Measurements from ENCODE around the gene LRCH1.

Gene LRCH1

DNA sequence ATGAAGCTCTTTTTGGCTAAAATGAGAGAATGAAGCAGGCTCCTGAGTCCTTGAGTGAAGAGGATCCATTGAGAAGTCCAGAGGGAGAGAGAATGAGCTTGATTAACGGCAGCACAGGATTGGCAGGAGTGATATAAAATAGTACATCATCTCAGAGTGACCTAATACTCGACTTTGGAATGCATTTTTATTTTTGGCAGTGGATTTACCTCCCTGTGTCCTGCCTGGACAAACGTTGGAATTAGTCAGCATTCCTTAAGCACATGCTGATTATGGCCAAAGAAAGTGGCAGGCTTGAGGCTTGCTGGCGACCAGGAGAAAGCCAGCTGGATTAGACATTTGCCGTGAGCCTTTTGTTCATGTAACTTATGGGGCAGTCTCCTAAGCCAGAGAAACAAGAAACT, 22.9 kb downstream of the LRCH1 start:
- Histone ChIP-seq H3K9me3 (ENCODE audit: control extremely low read depth in 1 of 5, control insufficient read depth in 4 of 5, insufficient read depth in 2 of 5, low read depth in 1 of 5, low read length in 4 of 5) (no peaks in the 10 kb centered on the region), H3K36me3 (ENCODE audit: control insufficient read depth in 4 of 4, insufficient read depth in 4 of 4, low read length in 3 of 4) (peaks cover 0 to 2% (median 0%) of the 10 kb centered on the region in 4 experiments), H3K4me1 (ENCODE audit: control extremely low read depth in 1 of 4, control insufficient read depth in 4 of 4, insufficient read depth in 4 of 4, low read length in 3 of 4) (peaks cover 0 to 36% (median 13%) of the 10 kb centered on the region in 4 experiments), H3K27ac (ENCODE audit: insufficient read depth in 1 of 2, low read depth in 1 of 2, low read length in 2 of 2, poor library complexity in 1 of 2, severe bottlenecking in 2 of 2) (no peak overlapping the region), H3K27me3 (replicated peaks in 2 of 5; ENCODE audit: control insufficient read depth in 4 of 5, insufficient read depth in 5 of 5, low read length in 4 of 5) (no peaks in the 10 kb centered on the region), H3K4me3 (ENCODE audit: control insufficient read depth in 1 of 7, extremely low read depth in 1 of 7, insufficient read depth in 4 of 7, low read depth in 2 of 7, low read length in 6 of 7) (no peak overlapping the region)
- WGBS (ENCODE audit: insufficient coverage): 100% methylated on average over 4 of the region's 5 CpGs
- DNase-seq: no peak
- ChIA-PET POLR2A (no interaction called here), CTCF (interaction anchor here (0.6 to 1.3 kb wide), 6 partner anchors 9 to 141 kb away, joined by 3 to 6 read pairs (median 3); no protein-coding TSS in a partner anchor)

DNA sequence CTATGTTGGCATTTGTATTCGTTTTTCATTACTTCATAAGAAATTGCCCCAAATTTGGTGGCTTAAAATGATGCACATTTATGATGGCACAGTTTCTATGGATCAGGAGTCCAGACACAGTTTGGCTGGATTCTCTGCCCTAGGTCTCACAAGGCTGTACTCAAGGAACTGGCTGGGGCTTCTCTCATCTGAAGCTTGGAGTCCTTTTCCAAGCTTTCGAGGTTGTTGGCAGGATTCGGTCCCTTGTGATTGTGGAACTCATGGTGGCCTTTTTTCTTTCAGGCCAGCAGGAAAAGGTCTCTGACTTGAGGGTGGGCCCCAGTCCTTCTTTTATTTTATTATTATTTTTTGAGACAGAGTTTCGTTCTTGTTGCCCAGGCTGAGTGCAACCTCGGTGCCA, 23.8 kb downstream of the LRCH1 start:
- WGBS (ENCODE audit: insufficient coverage): 100% methylated on average over 2 of the region's 5 CpGs
- Histone ChIP-seq H3K9me3 (ENCODE audit: control extremely low read depth in 1 of 5, control insufficient read depth in 4 of 5, insufficient read depth in 2 of 5, low read depth in 1 of 5, low read length in 4 of 5) (no peaks in the 10 kb centered on the region), H3K27ac (ENCODE audit: insufficient read depth in 1 of 2, low read depth in 1 of 2, low read length in 2 of 2, poor library complexity in 1 of 2, severe bottlenecking in 2 of 2) (no peak overlapping the region), H3K4me1 (ENCODE audit: control extremely low read depth in 1 of 4, control insufficient read depth in 4 of 4, insufficient read depth in 4 of 4, low read length in 3 of 4) (peaks cover 0 to 31% (median 12%) of the 10 kb centered on the region in 4 experiments), H3K27me3 (replicated peaks in 2 of 5; ENCODE audit: control insufficient read depth in 4 of 5, insufficient read depth in 5 of 5, low read length in 4 of 5) (no peaks in the 10 kb centered on the region), H3K4me3 (ENCODE audit: control insufficient read depth in 1 of 7, extremely low read depth in 1 of 7, insufficient read depth in 4 of 7, low read depth in 2 of 7, low read length in 6 of 7) (no peak overlapping the region), H3K36me3 (ENCODE audit: control insufficient read depth in 4 of 4, insufficient read depth in 4 of 4, low read length in 3 of 4) (peaks cover 0 to 4% (median 0%) of the 10 kb centered on the region in 4 experiments)
- ChIA-PET POLR2A (interaction anchor here (1.0 kb wide), 1 partner anchor 9 kb away, joined by 4 read pairs; no protein-coding TSS in a partner anchor), CTCF (interaction anchor here (1.1 to 1.8 kb wide), 2 partner anchors 14 kb away, joined by 4 to 6 read pairs; no protein-coding TSS in a partner anchor)
- no peak for DNase-seq

DNA sequence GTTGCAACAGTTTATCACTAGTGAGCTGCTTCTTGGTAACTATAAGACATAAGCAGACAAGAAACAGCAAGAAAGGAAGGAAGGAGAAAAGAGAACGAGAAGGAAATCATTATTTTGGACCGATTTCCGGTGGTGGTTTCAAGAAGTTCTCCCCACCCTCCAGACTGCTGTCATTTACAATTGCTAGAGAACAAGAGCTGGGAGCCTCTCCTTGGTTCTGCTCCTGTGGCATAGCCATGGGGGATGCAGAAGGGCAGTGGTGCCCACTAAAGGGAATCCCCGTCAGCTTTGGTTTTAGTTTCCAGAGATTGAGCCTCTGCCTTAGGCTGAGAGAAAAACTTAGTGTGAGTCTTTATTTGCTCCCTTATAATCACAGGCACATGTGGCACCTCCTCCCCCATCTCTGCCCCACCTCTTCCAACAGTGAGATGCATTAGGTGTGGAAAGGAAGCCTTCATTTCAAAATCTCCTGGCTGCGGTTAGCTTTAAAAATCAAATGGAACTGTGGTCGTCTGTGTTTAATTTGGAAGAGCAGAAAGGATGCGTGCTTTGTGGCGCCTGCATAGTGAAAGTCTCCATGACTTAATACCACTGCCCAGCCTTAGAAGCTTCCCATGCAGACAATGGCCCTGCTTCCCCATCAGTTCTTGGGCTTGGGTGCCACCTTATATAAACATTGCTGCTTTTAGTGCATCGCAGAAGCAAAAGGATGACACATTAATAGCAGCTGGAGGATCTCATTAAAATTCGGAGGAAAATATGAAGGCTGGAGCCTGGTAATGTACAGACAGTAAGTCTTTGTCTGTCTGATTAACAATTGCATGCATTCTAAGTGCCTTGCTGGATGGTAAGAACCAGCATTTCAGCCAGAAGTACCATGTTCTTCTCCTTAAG, 25.0 kb downstream of the LRCH1 start:
- Histone ChIP-seq H3K4me1 (ENCODE audit: control extremely low read depth in 1 of 4, control insufficient read depth in 4 of 4, insufficient read depth in 4 of 4, low read length in 3 of 4) (peaks cover 0 to 31% (median 12%) of the 10 kb centered on the region in 4 experiments), H3K27me3 (replicated peaks in 2 of 5; ENCODE audit: control insufficient read depth in 4 of 5, insufficient read depth in 5 of 5, low read length in 4 of 5) (no peaks in the 10 kb centered on the region), H3K27ac (ENCODE audit: insufficient read depth in 1 of 2, low read depth in 1 of 2, low read length in 2 of 2, poor library complexity in 1 of 2, severe bottlenecking in 2 of 2) (no peak overlapping the region), H3K36me3 (ENCODE audit: control insufficient read depth in 4 of 4, insufficient read depth in 4 of 4, low read length in 3 of 4) (peaks cover 0 to 4% (median 0%) of the 10 kb centered on the region in 4 experiments), H3K9me3 (ENCODE audit: control extremely low read depth in 1 of 5, control insufficient read depth in 4 of 5, insufficient read depth in 2 of 5, low read depth in 1 of 5, low read length in 4 of 5) (no peaks in the 10 kb centered on the region), H3K4me3 (ENCODE audit: control insufficient read depth in 1 of 7, extremely low read depth in 1 of 7, insufficient read depth in 4 of 7, low read depth in 2 of 7, low read length in 6 of 7) (peak overlapping the region in 1 of 7 experiments; percentile 1)
- DNase-seq: peak in 1 of 3 donors; percentile 19
- 67% methylated on average over 8 of the region's 10 CpGs for WGBS (ENCODE audit: insufficient coverage)
- CTCF ChIA-PET: interaction anchor here (0.9 to 1.8 kb wide), 6 partner anchors 9 to 107 kb away, joined by 3 to 6 read pairs (median 4); no protein-coding TSS in a partner anchor
- POLR2A ChIA-PET: interaction anchor here (0.7 to 1.3 kb wide), 3 partner anchors 8 to 16 kb away, joined by 3 to 4 read pairs (median 4); no protein-coding TSS in a partner anchor

DNA sequence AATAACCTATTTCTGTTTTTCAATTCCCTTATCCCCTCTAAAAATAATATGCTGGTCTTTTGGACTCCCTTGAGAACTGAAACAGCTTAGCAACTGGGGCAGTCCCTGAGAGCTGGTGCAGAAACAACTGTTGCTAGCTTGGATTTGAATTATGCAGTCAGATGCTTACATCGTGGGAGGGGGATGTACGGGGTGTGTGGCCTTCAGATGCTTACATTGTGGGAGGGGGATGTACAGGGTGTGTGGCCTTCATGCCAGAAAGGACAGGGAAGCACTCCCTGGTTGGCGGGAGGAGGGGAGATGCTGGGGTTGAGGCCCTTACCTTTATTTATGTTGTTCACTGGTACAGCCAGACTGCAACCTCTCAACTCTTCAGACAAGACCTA, 25.6 kb downstream of the LRCH1 start:
- Histone ChIP-seq H3K4me1 (ENCODE audit: control extremely low read depth in 1 of 4, control insufficient read depth in 4 of 4, insufficient read depth in 4 of 4, low read length in 3 of 4) (peaks cover 0 to 31% (median 12%) of the 10 kb centered on the region in 4 experiments), H3K27ac (ENCODE audit: insufficient read depth in 1 of 2, low read depth in 1 of 2, low read length in 2 of 2, poor library complexity in 1 of 2, severe bottlenecking in 2 of 2) (no peak overlapping the region), H3K27me3 (replicated peaks in 2 of 5; ENCODE audit: control insufficient read depth in 4 of 5, insufficient read depth in 5 of 5, low read length in 4 of 5) (no peaks in the 10 kb centered on the region), H3K4me3 (ENCODE audit: control insufficient read depth in 1 of 7, extremely low read depth in 1 of 7, insufficient read depth in 4 of 7, low read depth in 2 of 7, low read length in 6 of 7) (no peak overlapping the region), H3K36me3 (ENCODE audit: control insufficient read depth in 4 of 4, insufficient read depth in 4 of 4, low read length in 3 of 4) (peaks cover 0 to 4% (median 0%) of the 10 kb centered on the region in 4 experiments), H3K9me3 (ENCODE audit: control extremely low read depth in 1 of 5, control insufficient read depth in 4 of 5, insufficient read depth in 2 of 5, low read depth in 1 of 5, low read length in 4 of 5) (no peaks in the 10 kb centered on the region)
- CTCF ChIA-PET: interaction anchor here (0.9 to 1.8 kb wide), 5 partner anchors 8 to 106 kb away, joined by 3 to 6 read pairs (median 3); no protein-coding TSS in a partner anchor
- WGBS (ENCODE audit: insufficient coverage): 95% methylated on average over 3 of the region's 3 CpGs
- no peak for DNase-seq
- POLR2A ChIA-PET: interaction anchor here (1.3 kb wide), 1 partner anchor 13 kb away, joined by 4 read pairs; no protein-coding TSS in a partner anchor

DNA sequence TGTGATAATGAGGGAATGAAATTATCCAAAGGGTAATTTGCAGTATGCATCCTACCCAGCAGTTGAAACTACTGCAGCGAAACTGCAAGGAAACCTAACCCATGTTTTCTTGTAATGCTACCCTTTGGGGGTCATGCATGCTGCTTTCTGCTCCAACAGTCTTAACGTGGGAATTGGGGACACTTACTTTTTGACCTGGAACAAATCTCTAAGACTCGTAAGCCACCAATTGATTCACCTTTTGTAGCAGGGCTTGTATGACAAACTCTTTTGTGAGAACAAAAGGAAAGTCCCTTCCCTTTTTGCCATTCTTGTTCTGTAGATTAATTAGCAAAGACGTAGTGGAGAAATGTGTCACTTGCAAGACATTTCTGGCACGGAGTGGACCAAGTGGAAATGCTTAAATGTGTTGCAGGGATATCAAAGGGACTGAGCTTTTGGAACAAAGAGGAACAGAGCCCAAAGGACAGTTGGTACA, 27.4 kb downstream of the LRCH1 start:
- ChIA-PET CTCF (interaction anchor here (0.6 to 2.5 kb wide), 5 partner anchors 10 to 28 kb away, joined by 3 to 10 read pairs (median 3); partner anchors contain the start of gene LRCH1), POLR2A (no interaction called here)
- Histone ChIP-seq H3K4me1 (ENCODE audit: control extremely low read depth in 1 of 4, control insufficient read depth in 4 of 4, insufficient read depth in 4 of 4, low read length in 3 of 4) (peaks cover 0 to 24% (median 11%) of the 10 kb centered on the region in 4 experiments), H3K36me3 (ENCODE audit: control insufficient read depth in 4 of 4, insufficient read depth in 4 of 4, low read length in 3 of 4) (peaks cover 0 to 4% (median 0%) of the 10 kb centered on the region in 4 experiments), H3K27ac (ENCODE audit: insufficient read depth in 1 of 2, low read depth in 1 of 2, low read length in 2 of 2, poor library complexity in 1 of 2, severe bottlenecking in 2 of 2) (no peak overlapping the region), H3K4me3 (ENCODE audit: control insufficient read depth in 1 of 7, extremely low read depth in 1 of 7, insufficient read depth in 4 of 7, low read depth in 2 of 7, low read length in 6 of 7) (no peak overlapping the region), H3K9me3 (ENCODE audit: control extremely low read depth in 1 of 5, control insufficient read depth in 4 of 5, insufficient read depth in 2 of 5, low read depth in 1 of 5, low read length in 4 of 5) (no peaks in the 10 kb centered on the region), H3K27me3 (replicated peaks in 2 of 5; ENCODE audit: control insufficient read depth in 4 of 5, insufficient read depth in 5 of 5, low read length in 4 of 5) (no peaks in the 10 kb centered on the region)
- DNase-seq: peak in 2 of 3 donors; percentile 41 to 46
- 66% methylated on average over 4 of the region's 5 CpGs for WGBS (ENCODE audit: insufficient coverage)

DNA sequence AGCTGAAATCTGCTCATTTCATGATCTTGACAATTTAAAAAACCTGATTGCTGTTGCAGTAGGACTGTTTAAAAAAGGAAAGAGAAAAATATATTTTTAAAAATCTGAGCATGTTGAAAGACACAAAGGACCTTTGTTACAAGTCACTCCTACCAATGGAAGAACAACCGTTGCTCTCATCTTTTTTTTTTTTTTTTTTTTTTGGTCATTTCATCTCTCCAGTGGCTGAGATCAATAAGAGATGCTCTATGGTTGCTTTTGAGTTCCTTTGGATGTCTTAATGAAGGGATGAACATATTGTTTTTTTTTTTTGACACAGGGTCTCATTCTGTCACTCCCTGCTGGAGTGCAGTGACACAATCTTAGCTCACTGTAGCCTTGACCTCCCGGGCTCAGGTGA, 29.2 kb downstream of the LRCH1 start:
- no peak for DNase-seq
- CTCF ChIA-PET: interaction anchor here (1.2 to 1.8 kb wide), 3 partner anchors 13 to 30 kb away, joined by 3 to 6 read pairs (median 3); no protein-coding TSS in a partner anchor
- Histone ChIP-seq H3K9me3 (ENCODE audit: control extremely low read depth in 1 of 5, control insufficient read depth in 4 of 5, insufficient read depth in 2 of 5, low read depth in 1 of 5, low read length in 4 of 5) (no peaks in the 10 kb centered on the region), H3K27me3 (replicated peaks in 2 of 5; ENCODE audit: control insufficient read depth in 4 of 5, insufficient read depth in 5 of 5, low read length in 4 of 5) (no peaks in the 10 kb centered on the region), H3K4me3 (ENCODE audit: control insufficient read depth in 1 of 7, extremely low read depth in 1 of 7, insufficient read depth in 4 of 7, low read depth in 2 of 7, low read length in 6 of 7) (no peak overlapping the region), H3K36me3 (ENCODE audit: control insufficient read depth in 4 of 4, insufficient read depth in 4 of 4, low read length in 3 of 4) (peaks cover 0 to 4% (median 0%) of the 10 kb centered on the region in 4 experiments), H3K4me1 (ENCODE audit: control extremely low read depth in 1 of 4, control insufficient read depth in 4 of 4, insufficient read depth in 4 of 4, low read length in 3 of 4) (peaks cover 0 to 31% (median 16%) of the 10 kb centered on the region in 4 experiments), H3K27ac (ENCODE audit: insufficient read depth in 1 of 2, low read depth in 1 of 2, low read length in 2 of 2, poor library complexity in 1 of 2, severe bottlenecking in 2 of 2) (no peak overlapping the region)
- WGBS (ENCODE audit: insufficient coverage): no CpG with 5 or more reads among the region's 2 CpGs
- POLR2A ChIA-PET: interaction anchor here (0.6 kb wide), 2 partner anchors 12 to 36 kb away, joined by 3 read pairs; no protein-coding TSS in a partner anchor

Data from common myeloid progenitor, CD34-positive (primary cell).